Dendritic cell treated with granulocyte-macrophage colony-stimulating factor and Interleukin-4, amounts not matched to agents 40 ng/mL and 50 ng/mL, for 4 days (primary cell): Measurements from ENCODE around the gene CAP1.

ENCODE experiments used
- H3K27ac Mint-ChIP-seq: one replicate; pipeline ENCODE4 v1.8.0; 2022; ENCODE audit warnings: mild to moderate bottlenecking, mixed read lengths
- H3K27me3 Mint-ChIP-seq: one replicate; pipeline ENCODE4 v1.8.0; 2022; ENCODE audit warnings: mild to moderate bottlenecking, mixed read lengths
- H3K36me3 Mint-ChIP-seq: one replicate; pipeline ENCODE4 v1.8.0; 2022; ENCODE audit warnings: low read depth, mixed read lengths
- H3K4me1 Mint-ChIP-seq: one replicate; pipeline ENCODE4 v1.8.0; 2022; ENCODE audit warnings: low read depth, mixed read lengths
- H3K4me3 Mint-ChIP-seq: one replicate; pipeline ENCODE4 v1.8.0; 2022; ENCODE audit warnings: mild to moderate bottlenecking, moderate library complexity, mixed read lengths
- H3K9me3 Mint-ChIP-seq: one replicate; pipeline ENCODE4 v1.8.0; 2022; ENCODE audit warnings: mixed read lengths
- intact Hi-C: fragments of 100-400 bp; cut with micrococcal nuclease; formaldehyde crosslinking; loops from one replicate; pipeline ENCODE4 v1.15.0; 2022

CAP1 gene

GRCh38 chr1:40039757-40040510 is 595 bp upstream of the CAP1 start:
- Mint-ChIP-seq H3K4me1 (peaks cover 61% of the 10 kb centered on the region), H3K27ac (peak overlapping the region; percentile 99), H3K9me3 (no peaks in the 10 kb centered on the region), H3K4me3 (peak overlapping the region; percentile 78), H3K36me3 (peaks cover 43% of the 10 kb centered on the region), H3K27me3 (no peaks in the 10 kb centered on the region)
- intact Hi-C loops, result loop anchor here (5.0 kb wide), 1 partner anchor 37 kb away; no protein-coding TSS in a partner anchor

- H3K9me3 Mint-ChIP-seq, result no peaks in the 10 kb centered on the region
- peaks cover 58% of the 10 kb centered on the region for H3K36me3 Mint-ChIP-seq
- H3K27ac Mint-ChIP-seq, result peak overlapping the region; percentile 99
- H3K4me3 Mint-ChIP-seq, result peak overlapping the region; percentile 78
- peaks cover 74% of the 10 kb centered on the region for H3K4me1 Mint-ChIP-seq
- intact Hi-C loops, result loop anchor here (5.0 kb wide), 1 partner anchor 36 kb away; no protein-coding TSS in a partner anchor
- no peaks in the 10 kb centered on the region for H3K27me3 Mint-ChIP-seq
These were observed 923 bp downstream of the CAP1 start for GRCh38 chr1:40041466-40041838.

GRCh38 chr1:40042341-40042740 is 1.8 kb downstream of the CAP1 start:
- intact Hi-C loops, result loop anchor here (5.0 kb wide), 1 partner anchor 35 kb away; no protein-coding TSS in a partner anchor
- H3K27ac Mint-ChIP-seq, result peak overlapping the region; percentile 99
- no peaks in the 10 kb centered on the region for H3K9me3 Mint-ChIP-seq
- H3K36me3 Mint-ChIP-seq, result peaks cover 60% of the 10 kb centered on the region
- peaks cover 67% of the 10 kb centered on the region for H3K4me1 Mint-ChIP-seq
- H3K4me3 Mint-ChIP-seq, result peak overlapping the region; percentile 78
- no peaks in the 10 kb centered on the region for H3K27me3 Mint-ChIP-seq

GRCh38 chr1:40044110-40044509 is 3.6 kb downstream of the CAP1 start:
- peaks cover 68% of the 10 kb centered on the region for H3K4me1 Mint-ChIP-seq
- H3K27ac Mint-ChIP-seq, result peak overlapping the region; percentile 99
- intact Hi-C loops, result loop anchor here (5.0 kb wide), 1 partner anchor 33 kb away; no protein-coding TSS in a partner anchor
- H3K36me3 Mint-ChIP-seq, result peaks cover 78% of the 10 kb centered on the region
- peak overlapping the region; percentile 78 for H3K4me3 Mint-ChIP-seq
- no peaks in the 10 kb centered on the region for H3K27me3 Mint-ChIP-seq
- no peaks in the 10 kb centered on the region for H3K9me3 Mint-ChIP-seq

- Mint-ChIP-seq H3K4me3 (peak overlapping the region; percentile 57), H3K4me1 (peaks cover 70% of the 10 kb centered on the region), H3K9me3 (no peaks in the 10 kb centered on the region), H3K27ac (peak overlapping the region; percentile 51), H3K27me3 (no peaks in the 10 kb centered on the region), H3K36me3 (peaks cover 83% of the 10 kb centered on the region)
- intact Hi-C loops, result no loop called here
These were observed 4.7 kb downstream of the CAP1 start for GRCh38 chr1:40045182-40045581.

GRCh38 chr1:40045766-40046165 is 5.2 kb downstream of the CAP1 start:
- peaks cover 74% of the 10 kb centered on the region for H3K4me1 Mint-ChIP-seq
- intact Hi-C loops, result no loop called here
- H3K4me3 Mint-ChIP-seq, result peak overlapping the region; percentile 57
- H3K27ac Mint-ChIP-seq, result peak overlapping the region; percentile 51
- H3K9me3 Mint-ChIP-seq, result no peaks in the 10 kb centered on the region
- H3K36me3 Mint-ChIP-seq, result peaks cover 83% of the 10 kb centered on the region
- H3K27me3 Mint-ChIP-seq, result no peaks in the 10 kb centered on the region

- H3K36me3 Mint-ChIP-seq, result peaks cover 74% of the 10 kb centered on the region
- H3K9me3 Mint-ChIP-seq, result no peaks in the 10 kb centered on the region
- peaks cover 76% of the 10 kb centered on the region for H3K4me1 Mint-ChIP-seq
- intact Hi-C loops, result no loop called here
- no peak overlapping the region for H3K4me3 Mint-ChIP-seq
- H3K27ac Mint-ChIP-seq, result peak overlapping the region; percentile 25
- no peaks in the 10 kb centered on the region for H3K27me3 Mint-ChIP-seq
These were observed 6.7 kb downstream of the CAP1 start for GRCh38 chr1:40047276-40047675.

GRCh38 chr1:40047769-40048168 is 7.2 kb downstream of the CAP1 start:
- intact Hi-C loops, result no loop called here
- H3K4me3 Mint-ChIP-seq, result no peak overlapping the region
- peaks cover 71% of the 10 kb centered on the region for H3K36me3 Mint-ChIP-seq
- peaks cover 74% of the 10 kb centered on the region for H3K4me1 Mint-ChIP-seq
- H3K27ac Mint-ChIP-seq, result peak overlapping the region; percentile 25
- no peaks in the 10 kb centered on the region for H3K9me3 Mint-ChIP-seq
- no peaks in the 10 kb centered on the region for H3K27me3 Mint-ChIP-seq

- Mint-ChIP-seq H3K27ac (peak overlapping the region; percentile 69), H3K27me3 (no peaks in the 10 kb centered on the region), H3K4me3 (no peak overlapping the region), H3K36me3 (peaks cover 81% of the 10 kb centered on the region), H3K4me1 (peaks cover 80% of the 10 kb centered on the region), H3K9me3 (no peaks in the 10 kb centered on the region)
- intact Hi-C loops, result no loop called here
These were observed 9.2 kb downstream of the CAP1 start for GRCh38 chr1:40049725-40050124.

- peaks cover 79% of the 10 kb centered on the region for H3K4me1 Mint-ChIP-seq
- H3K27ac Mint-ChIP-seq, result peak overlapping the region; percentile 83
- peak overlapping the region; percentile 22 for H3K4me3 Mint-ChIP-seq
- no peaks in the 10 kb centered on the region for H3K9me3 Mint-ChIP-seq
- H3K36me3 Mint-ChIP-seq, result peaks cover 81% of the 10 kb centered on the region
- H3K27me3 Mint-ChIP-seq, result no peaks in the 10 kb centered on the region
- intact Hi-C loops, result loop anchor here (1.0 kb wide), 1 partner anchor 9 kb away; no protein-coding TSS in a partner anchor
These were observed 10.3 kb downstream of the CAP1 start for GRCh38 chr1:40050863-40051262.

GRCh38 chr1:40053138-40053887 is 12.8 kb downstream of the CAP1 start:
- no peaks in the 10 kb centered on the region for H3K9me3 Mint-ChIP-seq
- no peak overlapping the region for H3K27ac Mint-ChIP-seq
- H3K4me3 Mint-ChIP-seq, result no peak overlapping the region
- no peaks in the 10 kb centered on the region for H3K27me3 Mint-ChIP-seq
- peaks cover 89% of the 10 kb centered on the region for H3K4me1 Mint-ChIP-seq
- intact Hi-C loops, result no loop called here
- H3K36me3 Mint-ChIP-seq, result peaks cover 88% of the 10 kb centered on the region

- H3K27ac Mint-ChIP-seq, result peak overlapping the region; percentile 32
- H3K9me3 Mint-ChIP-seq, result no peaks in the 10 kb centered on the region
- intact Hi-C loops, result no loop called here
- H3K36me3 Mint-ChIP-seq, result peaks cover 89% of the 10 kb centered on the region
- no peaks in the 10 kb centered on the region for H3K27me3 Mint-ChIP-seq
- H3K4me1 Mint-ChIP-seq, result peaks cover 87% of the 10 kb centered on the region
- no peak overlapping the region for H3K4me3 Mint-ChIP-seq
These were observed 16.2 kb downstream of the CAP1 start for GRCh38 chr1:40056519-40057309.

GRCh38 chr1:40057310-40058030 is 16.9 kb downstream of the CAP1 start:
- H3K36me3 Mint-ChIP-seq, result peaks cover 96% of the 10 kb centered on the region
- no peaks in the 10 kb centered on the region for H3K9me3 Mint-ChIP-seq
- peaks cover 90% of the 10 kb centered on the region for H3K4me1 Mint-ChIP-seq
- intact Hi-C loops, result no loop called here
- no peak overlapping the region for H3K27ac Mint-ChIP-seq
- H3K27me3 Mint-ChIP-seq, result no peaks in the 10 kb centered on the region
- H3K4me3 Mint-ChIP-seq, result no peak overlapping the region
